GM12878 (cell line): Measurements from ENCODE around the gene APOL4. TPM values are rescaled to one million over a fixed set of nuclear protein-coding genes. Genes with fewer than 3 reads are reported as not detected.

Source experiments
- ATAC-seq: fragments of 200-7000 bp; cut with Tn5 transposase; 3 replicates; pipeline ENCODE4 v1.9.1; 2020; ENCODE audit warnings: mild to moderate bottlenecking, moderate library complexity
- BruUV-seq: library from RNA; stranded (reverse); fragments of 400-500 nt; replicated peaks from 2 replicates; lab custom pipeline; 2021; lab: Mats Ljungman, UMichigan
- CTCF ChIA-PET: fragments of 300-600 bp; sonication (Branson Sonifier 250); formaldehyde crosslinking; extraction: SDS; loops from one replicate; lab custom pipeline; 2021; ENCODE audit warnings: inconsistent platforms; lab: Yijun Ruan, JAX
- POLR2A ChIA-PET: fragments of 350-600 bp; formaldehyde crosslinking; extraction: SDS; loops from one replicate; lab custom pipeline; 2021; ENCODE audit warnings: inconsistent platforms; lab: Charles Lee
- RAD21 ChIA-PET: fragments of 300-600 bp; sonication (Branson Sonifier 250); formaldehyde crosslinking; loops from one replicate; lab custom pipeline; 2023; ENCODE audit warnings: antibody characterized with exemption; ENCODE audit not compliant: unreplicated experiment; lab: Charles Lee
- SMC1A ChIA-PET: fragments of 300-600 bp; sonication (Branson Sonifier 250); formaldehyde crosslinking; loops from one replicate; lab custom pipeline; 2023; ENCODE audit not compliant: unreplicated experiment, uncharacterized antibody; lab: Charles Lee
- DNase-seq: peaks from one replicate; pipeline ENCODE4 v3.0.0-alpha.2; 2011; ENCODE audit warnings: low read depth, low spot score
- FAIRE-seq: peaks from 3 replicates; lab custom pipeline; 2011; peaks lifted over from hg19 to GRCh38; lab: Jason Lieb, UNC
- H2AFZ ChIP-seq: 2 replicates; pipeline ENCODE4 v1.6.0; 2011; ENCODE audit warnings: low read depth, low read length, control low read depth; ENCODE audit not compliant: control insufficient read depth
- H3K27ac ChIP-seq: 2 replicates; pipeline ENCODE4 v1.5.1; 2011; ENCODE audit warnings: control low read depth; ENCODE audit not compliant: control insufficient read depth, insufficient read depth
- H3K27me3 ChIP-seq, 2 experiments: replicated peaks in 1 of 2; 2 replicates each; pipeline versions ENCODE4 v1.6.0 to v1.6.1; 2011; ENCODE audit warnings: low read length in 1 of 2; ENCODE audit not compliant: control insufficient read depth in 2 of 2, insufficient read depth in 2 of 2
- H3K36me3 ChIP-seq, 2 experiments: 2 replicates each; pipeline ENCODE4 v1.5.1; 2011; ENCODE audit warnings: low read length in 1 of 2; ENCODE audit not compliant: control insufficient read depth in 2 of 2, insufficient read depth in 2 of 2
- H3K4me1 ChIP-seq: 2 replicates; pipeline ENCODE4 v1.6.1; 2011; ENCODE audit warnings: mild to moderate bottlenecking, low read length, moderate library complexity, mixed read lengths; ENCODE audit not compliant: control insufficient read depth, insufficient read depth
- H3K4me2 ChIP-seq: 2 replicates; pipeline ENCODE4 v1.6.0; 2011; ENCODE audit warnings: control low read depth; ENCODE audit not compliant: control insufficient read depth, insufficient read depth
- H3K4me3 ChIP-seq: fragments of 200-600 bp; sonication (generic); 2 replicates; pipeline ENCODE4 v1.5.1; 2016
- H3K79me2 ChIP-seq: 2 replicates; pipeline ENCODE4 v1.6.0; 2011; ENCODE audit warnings: low read length; ENCODE audit not compliant: control insufficient read depth, insufficient read depth
- H3K9ac ChIP-seq: 2 replicates; pipeline ENCODE4 v1.8.0; 2011; ENCODE audit warnings: low read length, control low read depth, mixed read lengths; ENCODE audit not compliant: control insufficient read depth, insufficient read depth
- H3K9me3 ChIP-seq: replicated peaks from 3 replicates; pipeline ENCODE4 v1.5.1; 2011; ENCODE audit warnings: mild to moderate bottlenecking, low read length; ENCODE audit not compliant: control insufficient read depth, insufficient read depth
- H4K20me1 ChIP-seq: 2 replicates; pipeline ENCODE4 v1.6.0; 2011; ENCODE audit not compliant: control insufficient read depth, insufficient read depth
- FOXM1 ChIP-seq: IDR thresholded peaks from 2 replicates; pipeline ENCODE4 v1.6.1; 2012; ENCODE audit warnings: low read depth, mild to moderate bottlenecking, inconsistent platforms, low read length, moderate library complexity
- IRF5 ChIP-seq: fragments of 450-650 bp; IDR thresholded peaks from 2 replicates; pipeline ENCODE4 v1.6.1; 2017; ENCODE audit warnings: borderline replicate concordance
- PAX8 ChIP-seq: fragments of 450-650 bp; IDR thresholded peaks from 2 replicates; pipeline ENCODE4 v1.6.1; 2017; ENCODE audit warnings: mild to moderate bottlenecking, moderate library complexity
- USF2 ChIP-seq: IDR thresholded peaks from 2 replicates; pipeline ENCODE4 v1.6.1; 2011; ENCODE audit warnings: low read depth, low read length, improper control_type of control experiment, borderline replicate concordance
- ZBTB11 ChIP-seq: fragments of 450-650 bp; formaldehyde crosslinking; IDR thresholded peaks from 2 replicates; pipeline ENCODE4 v1.5.0; 2022; ENCODE audit warnings: mild to moderate bottlenecking, missing genetic modification characterization
- WGBS: methylation state at CpG from one replicate; pipeline ENCODE4 v1.1.6; 2016; ENCODE audit warnings: low lambda C conversion rate; ENCODE audit not compliant: insufficient replicate concordance, insufficient coverage; ENCODE audit errors: missing lambda C conversion rate; 5-methylcytosine and 5-hydroxymethylcytosine counted together
- in situ Hi-C: fragments of 300-500 bp; cut with MboI; formaldehyde crosslinking; loops from 9 replicates; pipeline ENCODE4 v1.14.3; 2018; ENCODE audit warnings: mixed read lengths
- intact Hi-C: fragments of 100-400 bp; cut with micrococcal nuclease; formaldehyde crosslinking; loops from one replicate; pipeline ENCODE4 v1.14.2; 2022; ENCODE audit not compliant: unreplicated experiment
- polyA plus RNA-seq, 11 experiments: library from polyadenylated mRNA; depleted of rRNA in 4 of 11; unstranded in 6 of 11; stranded (reverse) in 5 of 11; fragments of >200 nt; fragmentation: Nextera tagmentation in 4 of 11; fragmentation: Illumina TruSeq in 1 of 11; extraction: Ambion mirVana in 4 of 11; extraction: Trizol in 1 of 11; gene quantifications; 1 replicate in 1 of 11; 2 replicates in 10 of 11; pipeline versions ENCODE4 v1.2.1 to v1.2.3, GENCODE V29; 2011 to 2016; ENCODE audit warnings: inconsistent platforms in 2 of 11, missing spikeins in 2 of 11, low read depth in 1 of 11
- total RNA-seq, 4 experiments: library from RNA; depleted of rRNA in 3 of 4; stranded (reverse); fragments of >200 nt in 3 of 4; fragmentation: Illumina TruSeq in 1 of 4; extraction: Trizol in 1 of 4; gene quantifications; 2 replicates each; pipeline versions ENCODE4 v1.2.1 to v1.2.3, GENCODE V29; 2013 to 2021

Gene APOL4
- total and polyA plus RNA-seq, 10 of the 15 experiments (the other 5 are each of a cell fraction or from before 2014, with no cell fraction given), result 0.03 to 0.24 (median 0.19) TPM; not detected in 7

GRCh38 chr22:36180928-36181327 is 20.7 kb downstream of the APOL4 start:
- Histone ChIP-seq H3K79me2 (no peaks in the 10 kb centered on the region), H3K4me3 (no peak overlapping the region), H4K20me1 (no peaks in the 10 kb centered on the region), H2AFZ (no peak overlapping the region), H3K4me1 (no peaks in the 10 kb centered on the region), H3K4me2 (no peak overlapping the region), H3K27me3 (no peaks in the 10 kb centered on the region), H3K9me3 (no peaks in the 10 kb centered on the region), H3K9ac (no peak overlapping the region), H3K27ac (no peak overlapping the region), H3K36me3 (no peaks in the 10 kb centered on the region)
- DNase-seq (no peak), FAIRE-seq (no peak), ATAC-seq (no peak)
- CTCF ChIA-PET, result interaction anchor here (0.7 to 7.4 kb wide), 17 partner anchors 10 to 305 kb away, joined by 3 to 150 read pairs (median 5); partner anchors contain the start of genes APOL2 and APOL3
- SMC1A ChIA-PET, result interaction anchor here (1.1 to 11.2 kb wide), 7 partner anchors 20 to 249 kb away, joined by 3 to 154 read pairs (median 23); partner anchors contain the start of gene APOL3
- BruUV-seq, result no TSS peak
- RAD21 ChIA-PET, result interaction anchor here (0.9 to 5.0 kb wide), 6 partner anchors 19 to 53 kb away, joined by 3 to 71 read pairs (median 6); partner anchors contain the start of gene APOL3
- 40% methylated on average over 6 of the region's 6 CpGs for WGBS
- in situ Hi-C loops (loop anchor here (5.0 kb wide), 1 partner anchor 39 kb away; no protein-coding TSS in a partner anchor), intact Hi-C loops (loop anchor here (1.0 kb wide), 1 partner anchor 36 kb away; no protein-coding TSS in a partner anchor)
- TF ChIP-seq PAX8, result no peak
- no peak for TF ChIP-seq USF2
- no peak for TF ChIP-seq FOXM1
- TF ChIP-seq IRF5, result no peak
- TF ChIP-seq ZBTB11, result no peak
- POLR2A ChIA-PET, result no interaction called here
